ENCODE results near the gene HIVEP3.

GRCh38 chr1:41545996-41546832, 372.5 kb downstream of the HIVEP3 start:
- no peak for TF ChIP-seq CTCF (IDR thresholded peaks at IDR 0.05; ENCODE audit: borderline replicate concordance, extremely low read depth, low read length, poor library complexity, severe bottlenecking)
- TF ChIP-seq EZH2 (IDR thresholded peaks at IDR 0.05; ENCODE audit: borderline replicate concordance, low read depth, low read length, severe bottlenecking), result no peak

All from DND-41 (cell line).